Body of pancreas (tissue), 4 donors: ENCODE results near the gene ATXN7L1. TPM values are rescaled to one million over a fixed set of nuclear protein-coding genes. Genes with fewer than 3 reads are reported as not detected.

ENCODE experiments used
- ATAC-seq: fragments of 150-250 bp; one replicate; pipeline ENCODE4 v1.9.1; 2016
- DNase-seq, 4 donors: peaks; one replicate each; pipeline ENCODE4 v3.0.0-alpha.2; 2019
- H3K27ac ChIP-seq, 4 donors: fragments of 200-600 bp; sonication (generic); 1 replicate in 3 of 4; 2 replicates in 1 of 4; pipeline versions ENCODE4 v1.5.1 to v1.6.1; 2016 to 2019; ENCODE audit warnings: mild to moderate bottlenecking in 1 of 4, mixed read lengths in 1 of 4, moderate library complexity in 1 of 4
- H3K27me3 ChIP-seq, 2 donors: fragments of 200-600 bp; sonication (generic); one replicate each; pipeline ENCODE4 v1.6.0; 2016; ENCODE audit warnings: mild to moderate bottlenecking in 1 of 2
- H3K36me3 ChIP-seq, 2 donors: fragments of 200-600 bp; sonication (generic); replicated peaks in 1 of 2; 2 replicates each; pipeline ENCODE4 v1.5.1; 2016; ENCODE audit warnings: low read depth in 2 of 2; ENCODE audit not compliant: insufficient read depth in 1 of 2
- H3K4me1 ChIP-seq: fragments of 200-600 bp; sonication (generic); one replicate; pipeline ENCODE4 v1.6.0; 2016
- H3K4me3 ChIP-seq, 2 donors: fragments of 200-600 bp; sonication (generic); 1 replicate in 1 of 2; 2 replicates in 1 of 2; pipeline ENCODE4 v1.5.1; 2016 to 2019
- H3K9me3 ChIP-seq, 3 donors: fragments of 200-600 bp; sonication (generic); 1 replicate in 2 of 3; 2 replicates in 1 of 3; pipeline ENCODE4 v1.5.1; 2016
- CTCF ChIP-seq, 7 experiments: fragments of 450-650 bp in 4 of 7; fragments of 200-600 bp in 3 of 7; sonication (generic) in 3 of 7; IDR thresholded peaks; one replicate each; pipeline ENCODE4 v1.5.1; 2016 to 2019; ENCODE audit warnings: antibody characterized with exemption in 7 of 7
- POLR2A ChIP-seq, 3 donors: fragments of 450-650 bp; IDR thresholded peaks; one replicate each; pipeline ENCODE4 v1.6.1; 2016; ENCODE audit warnings: antibody characterized with exemption in 3 of 3, mild to moderate bottlenecking in 2 of 3
- whole genome bisulfite sequencing, 2 donors: methylation state at CpG; one replicate each; pipeline ENCODE4 v1.1.5; 2017; 5-methylcytosine and 5-hydroxymethylcytosine counted together
- intact Hi-C: fragments of 100-400 bp; cut with DNase I; formaldehyde crosslinking; loops from one replicate; pipeline ENCODE4 v1.15.1; 2023
- total RNA-seq, 2 donors: library from RNA; depleted of rRNA; stranded (reverse); fragments of >200 nt; gene quantifications; one replicate each; pipeline ENCODE4 v1.1.0, GENCODE V29; 2016

ATXN7L1 gene
- total RNA-seq, 2 donors from 2014 or later: 6.6 to 8.0 TPM

GRCh38 chr7:105649727-105650381 lies 226.5 kb downstream of the ATXN7L1 start:
- Histone ChIP-seq H3K4me3 (no peak overlapping the region), H3K4me1 (peaks cover 28% of the 10 kb centered on the region), H3K27me3 (no peaks in the 10 kb centered on the region), H3K36me3 (no peaks in the 10 kb centered on the region), H3K9me3 (no peaks in the 10 kb centered on the region), H3K27ac (no peak overlapping the region)
- DNase-seq (no peak), ATAC-seq (no peak)
- TF ChIP-seq CTCF (IDR thresholded peaks at IDR 0.05) (no peak), POLR2A (IDR thresholded peaks at IDR 0.05) (no peak)
- WGBS, 2 donors: 88 to 91% methylated on average over 4 of the region's 4 CpGs
- intact Hi-C loops: loop anchor here (10.0 kb wide), 1 partner anchor 395 kb away; no protein-coding TSS in a partner anchor

- no peaks in the 10 kb centered on the region for H3K36me3 ChIP-seq
- intact Hi-C loops: no loop called here
- ATAC-seq (peak; percentile 68), DNase-seq (peak; percentile 30 to 63 (median 58))
- H3K27ac ChIP-seq: no peak overlapping the region
- 58 to 61% methylated on average over 13 of the region's 13 CpGs for WGBS, 2 donors
- no peak overlapping the region for H3K4me3 ChIP-seq
- no peaks in the 10 kb centered on the region for H3K27me3 ChIP-seq
- peaks cover 25% of the 10 kb centered on the region for H3K4me1 ChIP-seq
- no peaks in the 10 kb centered on the region for H3K9me3 ChIP-seq
- TF ChIP-seq CTCF (IDR thresholded peaks at IDR 0.05) (no peak), POLR2A (IDR thresholded peaks at IDR 0.05) (no peak)
These were observed 227.6 kb downstream of the ATXN7L1 start for GRCh38 chr7:105648561-105649401.

- Histone ChIP-seq H3K27ac (no peak overlapping the region), H3K4me1 (peaks cover 16% of the 10 kb centered on the region), H3K9me3 (no peaks in the 10 kb centered on the region), H3K4me3 (no peak overlapping the region), H3K36me3 (no peaks in the 10 kb centered on the region), H3K27me3 (no peaks in the 10 kb centered on the region)
- intact Hi-C loops: no loop called here
- no peak for ATAC-seq
- WGBS, 2 donors: 87 to 91% methylated on average over 6 to 7 of the region's 7 CpGs
- DNase-seq: no peak
- TF ChIP-seq CTCF (IDR thresholded peaks at IDR 0.05): no peak
- no peak for TF ChIP-seq POLR2A (IDR thresholded peaks at IDR 0.05)
These were observed 228.8 kb downstream of the ATXN7L1 start for GRCh38 chr7:105647591-105647990.

- Histone ChIP-seq H3K27ac (no peak overlapping the region), H3K36me3 (no peaks in the 10 kb centered on the region), H3K9me3 (no peaks in the 10 kb centered on the region), H3K4me1 (peaks cover 14% of the 10 kb centered on the region), H3K27me3 (no peaks in the 10 kb centered on the region), H3K4me3 (no peak overlapping the region)
- intact Hi-C loops: no loop called here
- no peak for TF ChIP-seq POLR2A (IDR thresholded peaks at IDR 0.05)
- no peak for TF ChIP-seq CTCF (IDR thresholded peaks at IDR 0.05)
- ATAC-seq: no peak
- DNase-seq: no peak
- 63 to 77% methylated on average over 3 of the region's 3 CpGs for WGBS, 2 donors
These were observed 231.5 kb downstream of the ATXN7L1 start for GRCh38 chr7:105644937-105645336.
